Liver (tissue), 9 donors: ENCODE data around the gene GPATCH2L. TPM values are rescaled to one million over a fixed set of nuclear protein-coding genes. Genes with fewer than 3 reads are reported as not detected.

Experiments
- DNase-seq: peaks from one replicate; pipeline ENCODE4 v3.0.0-alpha.2; 2017; ENCODE audit warnings: low spot score
- H3K27ac ChIP-seq, 2 donors: one replicate each; pipeline ENCODE4 v1.7.0; 2013; ENCODE audit warnings: inconsistent platforms in 2 of 2, low read length in 2 of 2, control low read depth in 1 of 2, low read depth in 1 of 2, mild to moderate bottlenecking in 1 of 2
- H3K27me3 ChIP-seq, 4 donors: one replicate each; pipeline versions ENCODE4 v1.6.1 to v1.7.0; 2013; ENCODE audit warnings: low read length in 3 of 4, inconsistent platforms in 1 of 4, mild to moderate bottlenecking in 1 of 4, moderate library complexity in 1 of 4; ENCODE audit not compliant: control insufficient read depth in 4 of 4, insufficient read depth in 4 of 4
- H3K36me3 ChIP-seq, 4 donors: one replicate each; pipeline versions ENCODE4 v1.6.1 to v1.7.0; 2013; ENCODE audit warnings: low read length in 3 of 4, mild to moderate bottlenecking in 3 of 4, low read depth in 1 of 4, moderate library complexity in 1 of 4; ENCODE audit not compliant: control insufficient read depth in 4 of 4, insufficient read depth in 3 of 4
- H3K4me1 ChIP-seq, 4 donors: one replicate each; pipeline versions ENCODE4 v1.6.1 to v1.7.0; 2013; ENCODE audit warnings: low read length in 3 of 4, mild to moderate bottlenecking in 3 of 4, moderate library complexity in 1 of 4; ENCODE audit not compliant: control insufficient read depth in 4 of 4, insufficient read depth in 4 of 4
- H3K4me3 ChIP-seq, 3 donors: one replicate each; pipeline versions ENCODE4 v1.6.1 to v1.7.0; 2013; ENCODE audit warnings: low read length in 3 of 3, control low read depth in 1 of 3, low read depth in 1 of 3, mild to moderate bottlenecking in 1 of 3
- H3K9ac ChIP-seq, 2 donors: one replicate each; pipeline ENCODE4 v1.7.0; 2013; ENCODE audit warnings: low read length in 2 of 2, mild to moderate bottlenecking in 2 of 2, moderate library complexity in 2 of 2, control low read depth in 1 of 2, low read depth in 1 of 2
- H3K9me3 ChIP-seq, 4 donors: one replicate each; pipeline versions ENCODE4 v1.6.1 to v1.7.0; 2013; ENCODE audit warnings: low read length in 3 of 4; ENCODE audit not compliant: control insufficient read depth in 4 of 4
- EGR1 ChIP-seq, 2 donors: IDR thresholded peaks; 2 replicates each; pipeline ENCODE4 v1.6.1; 2016 to 2018; ENCODE audit warnings: antibody characterized with exemption in 2 of 2, low read depth in 2 of 2
- FOXA1 ChIP-seq: IDR thresholded peaks from 2 replicates; pipeline ENCODE4 v1.6.1; 2016; ENCODE audit warnings: antibody characterized with exemption
- FOXA2 ChIP-seq: IDR thresholded peaks from 2 replicates; pipeline ENCODE4 v1.6.1; 2016; ENCODE audit warnings: antibody characterized with exemption
- GABPA ChIP-seq, 2 donors: IDR thresholded peaks in 1 of 2; conservative IDR thresholded peaks in 1 of 2; 2 replicates each; pipeline ENCODE4 v1.6.1; 2016; ENCODE audit warnings: antibody characterized with exemption in 2 of 2, mild to moderate bottlenecking in 1 of 2, moderate library complexity in 1 of 2
- HNF4A ChIP-seq, 2 donors: conservative IDR thresholded peaks; 2 replicates each; pipeline ENCODE4 v1.6.1; 2016; ENCODE audit warnings: antibody characterized with exemption in 2 of 2, mild to moderate bottlenecking in 2 of 2
- HNF4G ChIP-seq: IDR thresholded peaks from 2 replicates; pipeline ENCODE4 v1.6.1; 2016; ENCODE audit warnings: antibody characterized with exemption
- JUND ChIP-seq, 2 donors: IDR thresholded peaks; 2 replicates each; pipeline ENCODE4 v1.6.1; 2016; ENCODE audit warnings: antibody characterized with exemption in 2 of 2
- NR2F2 ChIP-seq: IDR thresholded peaks from 2 replicates; pipeline ENCODE4 v1.6.1; 2016; ENCODE audit warnings: antibody characterized with exemption
- RAD21 ChIP-seq, 2 donors: IDR thresholded peaks; 2 replicates each; pipeline ENCODE4 v1.6.1; 2016; ENCODE audit warnings: antibody characterized with exemption in 2 of 2, mild to moderate bottlenecking in 2 of 2
- RXRA ChIP-seq, 2 donors: IDR thresholded peaks; 2 replicates each; pipeline ENCODE4 v1.6.1; 2017 to 2018; ENCODE audit warnings: antibody characterized with exemption in 2 of 2, mild to moderate bottlenecking in 1 of 2
- SP1 ChIP-seq: IDR thresholded peaks from 2 replicates; pipeline ENCODE4 v1.6.1; 2018; ENCODE audit warnings: antibody characterized with exemption, mild to moderate bottlenecking
- TAF1 ChIP-seq: conservative IDR thresholded peaks from 2 replicates; pipeline ENCODE4 v1.6.1; 2016; ENCODE audit warnings: antibody characterized with exemption, mild to moderate bottlenecking
- YY1 ChIP-seq: IDR thresholded peaks from 2 replicates; pipeline ENCODE4 v1.6.1; 2016; ENCODE audit warnings: antibody characterized with exemption, mild to moderate bottlenecking
- WGBS: extraction: QIAGEN DNeasy Blood & Tissue Kit; methylation state at CpG from one replicate; pipeline ENCODE4 v1.1.7; 2013; 5-methylcytosine and 5-hydroxymethylcytosine counted together
- polyA plus RNA-seq, 2 donors: library from polyadenylated mRNA; stranded (reverse) in 1 of 2; unstranded in 1 of 2; fragments of 200-250 nt in 1 of 2; fragments of >200 nt in 1 of 2; fragmentation: Nextera tagmentation in 1 of 2; extraction: Ambion mirVana in 1 of 2; gene quantifications; one replicate each; pipeline versions ENCODE4 v1.2.1 to v1.2.3, GENCODE V29; 2013 to 2015
- total RNA-seq, 2 donors: library from RNA; depleted of rRNA; stranded (reverse); fragments of >200 nt; gene quantifications; one replicate each; pipeline ENCODE4 v1.2.3, GENCODE V29; 2014
- TF ChIP-seq, protein P1 (sequence below): IDR thresholded peaks from 2 replicates; pipeline ENCODE4 v1.6.1; 2016; ENCODE audit warnings: antibody characterized with exemption, mild to moderate bottlenecking
- TF ChIP-seq, protein P2 (sequence below): IDR thresholded peaks from 2 replicates; pipeline ENCODE4 v1.6.1; 2016; ENCODE audit warnings: antibody characterized with exemption
- TF ChIP-seq, protein P3 (sequence below): fragments of 150-350 bp; IDR thresholded peaks from 2 replicates; pipeline ENCODE4 v1.5.1; 2017; ENCODE audit warnings: improper control_type of control experiment, low read depth, low read length; ENCODE audit not compliant: missing input control
- TF ChIP-seq, protein P4 (sequence below): IDR thresholded peaks from 2 replicates; pipeline ENCODE4 v1.6.1; 2016; ENCODE audit warnings: antibody characterized with exemption
- TF ChIP-seq, protein P5 (sequence below): IDR thresholded peaks from 2 replicates; pipeline ENCODE4 v1.6.1; 2016; ENCODE audit warnings: antibody characterized with exemption
- donor health status: healthy.
- donor health status: healthy.
- donor health status: healthy.
- donor health status: healthy.
- donor health status: healthy.

GPATCH2L gene
- total and polyA plus RNA-seq, 4 donors: 4.5 to 39.5 (median 15.8) TPM

DNA sequence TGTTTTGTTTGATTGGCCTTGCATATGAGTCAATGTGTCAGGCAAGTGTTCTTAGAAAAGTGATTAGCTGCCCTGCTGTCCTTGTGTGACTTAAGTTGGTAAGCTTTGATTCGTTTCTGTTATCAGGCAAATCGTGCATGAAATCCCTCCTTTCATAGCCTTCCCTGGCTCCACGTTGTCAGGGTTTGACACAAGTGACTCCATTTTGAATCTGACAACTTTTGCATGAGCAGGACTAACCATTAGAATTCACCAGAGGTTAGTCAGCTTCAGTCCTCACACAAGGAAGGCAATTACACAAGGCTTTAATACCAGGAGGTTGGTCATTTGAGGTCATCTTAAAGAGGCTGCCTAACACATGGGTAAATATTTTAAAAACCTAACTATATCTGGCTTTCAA is 68.2 kb downstream of the GPATCH2L start:
- TF ChIP-seq JUND (IDR thresholded peaks at IDR 0.05) (no peak), FOXA1 (no peak), YY1 (no peak), RAD21 (IDR thresholded peaks at IDR 0.05) (no peak), RXRA (IDR thresholded peaks at IDR 0.05) (no peak), GABPA (IDR thresholded peaks at IDR 0.05 in 1 of 2, conservative IDR thresholded peaks at IDR 0.05 in 1 of 2) (no peak), HNF4G (no peak), TAF1 (no peak), FOXA2 (no peak), HNF4A (conservative IDR thresholded peaks at IDR 0.05) (no peak), EGR1 (IDR thresholded peaks at IDR 0.05; ENCODE audit: low read depth in 2 of 2) (no peak), SP1 (no peak), NR2F2 (no peak)
- TF ChIP-seq, protein P1, sequence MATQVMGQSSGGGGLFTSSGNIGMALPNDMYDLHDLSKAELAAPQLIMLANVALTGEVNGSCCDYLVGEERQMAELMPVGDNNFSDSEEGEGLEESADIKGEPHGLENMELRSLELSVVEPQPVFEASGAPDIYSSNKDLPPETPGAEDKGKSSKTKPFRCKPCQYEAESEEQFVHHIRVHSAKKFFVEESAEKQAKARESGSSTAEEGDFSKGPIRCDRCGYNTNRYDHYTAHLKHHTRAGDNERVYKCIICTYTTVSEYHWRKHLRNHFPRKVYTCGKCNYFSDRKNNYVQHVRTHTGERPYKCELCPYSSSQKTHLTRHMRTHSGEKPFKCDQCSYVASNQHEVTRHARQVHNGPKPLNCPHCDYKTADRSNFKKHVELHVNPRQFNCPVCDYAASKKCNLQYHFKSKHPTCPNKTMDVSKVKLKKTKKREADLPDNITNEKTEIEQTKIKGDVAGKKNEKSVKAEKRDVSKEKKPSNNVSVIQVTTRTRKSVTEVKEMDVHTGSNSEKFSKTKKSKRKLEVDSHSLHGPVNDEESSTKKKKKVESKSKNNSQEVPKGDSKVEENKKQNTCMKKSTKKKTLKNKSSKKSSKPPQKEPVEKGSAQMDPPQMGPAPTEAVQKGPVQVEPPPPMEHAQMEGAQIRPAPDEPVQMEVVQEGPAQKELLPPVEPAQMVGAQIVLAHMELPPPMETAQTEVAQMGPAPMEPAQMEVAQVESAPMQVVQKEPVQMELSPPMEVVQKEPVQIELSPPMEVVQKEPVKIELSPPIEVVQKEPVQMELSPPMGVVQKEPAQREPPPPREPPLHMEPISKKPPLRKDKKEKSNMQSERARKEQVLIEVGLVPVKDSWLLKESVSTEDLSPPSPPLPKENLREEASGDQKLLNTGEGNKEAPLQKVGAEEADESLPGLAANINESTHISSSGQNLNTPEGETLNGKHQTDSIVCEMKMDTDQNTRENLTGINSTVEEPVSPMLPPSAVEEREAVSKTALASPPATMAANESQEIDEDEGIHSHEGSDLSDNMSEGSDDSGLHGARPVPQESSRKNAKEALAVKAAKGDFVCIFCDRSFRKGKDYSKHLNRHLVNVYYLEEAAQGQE: no peak
- TF ChIP-seq, protein P2, sequence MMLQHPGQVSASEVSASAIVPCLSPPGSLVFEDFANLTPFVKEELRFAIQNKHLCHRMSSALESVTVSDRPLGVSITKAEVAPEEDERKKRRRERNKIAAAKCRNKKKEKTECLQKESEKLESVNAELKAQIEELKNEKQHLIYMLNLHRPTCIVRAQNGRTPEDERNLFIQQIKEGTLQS: no peak
- TF ChIP-seq, protein P3, sequence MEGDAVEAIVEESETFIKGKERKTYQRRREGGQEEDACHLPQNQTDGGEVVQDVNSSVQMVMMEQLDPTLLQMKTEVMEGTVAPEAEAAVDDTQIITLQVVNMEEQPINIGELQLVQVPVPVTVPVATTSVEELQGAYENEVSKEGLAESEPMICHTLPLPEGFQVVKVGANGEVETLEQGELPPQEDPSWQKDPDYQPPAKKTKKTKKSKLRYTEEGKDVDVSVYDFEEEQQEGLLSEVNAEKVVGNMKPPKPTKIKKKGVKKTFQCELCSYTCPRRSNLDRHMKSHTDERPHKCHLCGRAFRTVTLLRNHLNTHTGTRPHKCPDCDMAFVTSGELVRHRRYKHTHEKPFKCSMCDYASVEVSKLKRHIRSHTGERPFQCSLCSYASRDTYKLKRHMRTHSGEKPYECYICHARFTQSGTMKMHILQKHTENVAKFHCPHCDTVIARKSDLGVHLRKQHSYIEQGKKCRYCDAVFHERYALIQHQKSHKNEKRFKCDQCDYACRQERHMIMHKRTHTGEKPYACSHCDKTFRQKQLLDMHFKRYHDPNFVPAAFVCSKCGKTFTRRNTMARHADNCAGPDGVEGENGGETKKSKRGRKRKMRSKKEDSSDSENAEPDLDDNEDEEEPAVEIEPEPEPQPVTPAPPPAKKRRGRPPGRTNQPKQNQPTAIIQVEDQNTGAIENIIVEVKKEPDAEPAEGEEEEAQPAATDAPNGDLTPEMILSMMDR: no peak
- TF ChIP-seq, protein P4, sequence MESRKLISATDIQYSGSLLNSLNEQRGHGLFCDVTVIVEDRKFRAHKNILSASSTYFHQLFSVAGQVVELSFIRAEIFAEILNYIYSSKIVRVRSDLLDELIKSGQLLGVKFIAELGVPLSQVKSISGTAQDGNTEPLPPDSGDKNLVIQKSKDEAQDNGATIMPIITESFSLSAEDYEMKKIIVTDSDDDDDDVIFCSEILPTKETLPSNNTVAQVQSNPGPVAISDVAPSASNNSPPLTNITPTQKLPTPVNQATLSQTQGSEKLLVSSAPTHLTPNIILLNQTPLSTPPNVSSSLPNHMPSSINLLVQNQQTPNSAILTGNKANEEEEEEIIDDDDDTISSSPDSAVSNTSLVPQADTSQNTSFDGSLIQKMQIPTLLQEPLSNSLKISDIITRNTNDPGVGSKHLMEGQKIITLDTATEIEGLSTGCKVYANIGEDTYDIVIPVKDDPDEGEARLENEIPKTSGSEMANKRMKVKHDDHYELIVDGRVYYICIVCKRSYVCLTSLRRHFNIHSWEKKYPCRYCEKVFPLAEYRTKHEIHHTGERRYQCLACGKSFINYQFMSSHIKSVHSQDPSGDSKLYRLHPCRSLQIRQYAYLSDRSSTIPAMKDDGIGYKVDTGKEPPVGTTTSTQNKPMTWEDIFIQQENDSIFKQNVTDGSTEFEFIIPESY: no peak
- TF ChIP-seq, protein P5, sequence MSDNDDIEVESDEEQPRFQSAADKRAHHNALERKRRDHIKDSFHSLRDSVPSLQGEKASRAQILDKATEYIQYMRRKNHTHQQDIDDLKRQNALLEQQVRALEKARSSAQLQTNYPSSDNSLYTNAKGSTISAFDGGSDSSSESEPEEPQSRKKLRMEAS: no peak
- Histone ChIP-seq H3K9me3 (peaks cover 0 to 7% (median 2%) of the 10 kb centered on the region in 4 donors), H3K36me3 (peaks cover 0 to 2% (median 0%) of the 10 kb centered on the region in 4 donors), H3K4me3 (no peak overlapping the region), H3K4me1 (no peaks in the 10 kb centered on the region), H3K9ac (no peak overlapping the region), H3K27me3 (no peaks in the 10 kb centered on the region), H3K27ac (no peak overlapping the region)
- WGBS: 69% methylated on average over 3 of the region's 3 CpGs
- DNase-seq: no peak
